Activated CD8-positive, alpha-beta memory T cell treated with anti-CD3 and anti-CD28 coated beads, Interleukin-2, amount 50 U/mL, for 24 hours (primary cell): ENCODE measurements around the gene FECH.

ENCODE experiments used
- DNase-seq: peaks from one replicate; pipeline ENCODE4 v3.0.0-alpha.2; 2020; ENCODE audit errors: extremely low read depth

The FECH gene

GRCh38 chr18:57581301-57581934, 5.1 kb downstream of the FECH start:
- DNase-seq: no peak

DNA sequence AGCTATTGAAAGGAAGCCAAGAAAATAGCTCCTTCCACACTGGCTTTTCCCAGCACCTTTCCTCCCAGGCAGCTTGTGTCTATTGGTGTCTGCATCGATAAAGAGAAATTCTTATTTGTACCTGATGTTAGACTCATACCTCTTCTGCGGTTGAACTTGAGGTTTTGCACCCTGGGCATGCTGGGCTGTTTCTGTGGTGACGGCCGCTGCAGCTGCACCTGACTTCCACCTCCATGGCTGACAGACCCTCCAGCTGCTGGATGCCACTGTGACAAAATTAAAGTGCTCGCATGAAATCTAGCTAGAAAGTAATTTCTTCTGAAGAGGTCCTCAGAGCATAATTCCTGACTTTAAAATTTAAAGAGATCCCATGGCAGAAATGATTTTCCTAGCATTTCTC, 6.6 kb downstream of the FECH start:
- DNase-seq: no peak

GRCh38 chr18:57576316-57576715, 10.2 kb downstream of the FECH start:
- DNase-seq: no peak

DNA sequence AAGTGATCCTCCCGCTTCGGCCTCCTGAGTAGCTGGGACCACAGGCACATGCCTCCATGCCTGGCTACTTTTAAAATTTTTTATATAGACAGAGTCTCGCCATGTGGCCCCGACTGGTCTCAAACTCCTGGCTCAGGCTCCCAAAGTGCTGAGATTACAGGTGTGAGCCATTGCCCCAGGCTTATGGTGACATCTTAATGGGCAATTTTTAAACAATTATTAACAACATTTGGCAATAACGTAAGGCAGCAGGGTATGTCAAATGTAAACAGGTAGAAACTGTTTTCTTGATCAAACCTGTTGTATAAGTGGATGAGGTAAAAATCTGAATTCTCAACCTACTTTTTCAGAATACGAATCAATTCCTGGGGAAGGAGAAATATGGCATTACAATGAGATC, 11.0 kb downstream of the FECH start:
- no peak for DNase-seq

- no peak for DNase-seq
These were observed 11.6 kb downstream of the FECH start for GRCh38 chr18:57574866-57575265.

DNA sequence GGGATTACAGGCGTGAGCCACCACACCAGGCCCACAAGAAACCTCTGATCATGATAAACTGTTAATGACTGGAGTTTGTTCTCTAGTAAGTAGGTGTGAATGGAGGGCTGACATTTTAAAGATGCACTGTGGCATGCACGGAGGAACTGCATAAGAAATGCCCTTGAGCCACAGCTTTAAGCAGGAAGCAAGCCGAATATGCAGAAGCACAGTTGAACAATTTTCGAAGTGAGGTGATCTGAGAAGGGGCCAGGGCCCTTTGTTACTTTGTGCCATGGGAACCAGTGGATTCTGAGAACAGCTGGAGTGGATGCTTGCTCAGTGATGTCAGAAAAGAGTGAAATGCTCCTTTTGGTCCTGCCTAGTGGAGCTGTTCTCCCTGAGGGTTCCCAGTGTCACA, 16.3 kb downstream of the FECH start:
- no peak for DNase-seq

DNA sequence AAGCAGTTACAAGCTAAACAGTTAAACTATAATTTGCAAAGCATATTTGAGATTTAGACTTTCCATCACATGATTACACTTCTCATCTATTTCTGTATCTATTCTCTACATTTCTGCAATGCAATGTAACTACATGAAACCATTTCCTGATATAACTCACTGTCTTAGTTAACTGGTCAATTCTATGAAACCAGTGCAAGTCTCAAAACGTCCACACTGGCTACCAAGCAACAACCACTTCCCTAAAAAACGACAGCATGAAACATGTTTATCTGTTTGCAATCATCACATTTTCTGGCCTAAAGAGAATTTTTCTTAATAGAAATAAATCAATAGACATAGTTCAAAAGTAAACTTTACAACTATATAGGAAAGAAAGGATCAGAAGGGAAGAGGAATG, 17.4 kb downstream of the FECH start:
- no peak for DNase-seq

- DNase-seq: no peak
These were observed 24.6 kb downstream of the FECH start for GRCh38 chr18:57561728-57562423.

DNA sequence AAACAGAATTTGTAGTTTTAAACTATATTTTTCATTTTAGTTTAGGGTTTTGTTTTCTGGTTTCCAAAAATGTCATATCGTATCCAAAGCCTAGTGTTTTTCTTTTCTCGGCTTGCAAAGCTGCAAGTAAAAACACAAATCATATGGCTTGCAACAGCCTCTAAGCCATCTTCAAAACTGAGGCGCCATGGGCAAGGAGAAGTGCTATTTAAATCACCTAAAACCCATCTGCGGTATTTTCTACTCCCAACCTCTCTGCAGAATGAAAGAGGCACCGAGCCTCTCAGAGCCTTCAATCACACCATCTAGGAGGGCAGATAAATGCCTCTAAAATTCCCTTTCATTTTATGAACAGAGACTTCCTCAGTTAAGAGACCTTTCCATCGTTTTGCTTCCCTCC, 25.2 kb downstream of the FECH start:
- DNase-seq: no peak

GRCh38 chr18:57559314-57559713, 27.2 kb downstream of the FECH start:
- no peak for DNase-seq

GRCh38 chr18:57555134-57555533, 31.4 kb downstream of the FECH start:
- no peak for DNase-seq

DNA sequence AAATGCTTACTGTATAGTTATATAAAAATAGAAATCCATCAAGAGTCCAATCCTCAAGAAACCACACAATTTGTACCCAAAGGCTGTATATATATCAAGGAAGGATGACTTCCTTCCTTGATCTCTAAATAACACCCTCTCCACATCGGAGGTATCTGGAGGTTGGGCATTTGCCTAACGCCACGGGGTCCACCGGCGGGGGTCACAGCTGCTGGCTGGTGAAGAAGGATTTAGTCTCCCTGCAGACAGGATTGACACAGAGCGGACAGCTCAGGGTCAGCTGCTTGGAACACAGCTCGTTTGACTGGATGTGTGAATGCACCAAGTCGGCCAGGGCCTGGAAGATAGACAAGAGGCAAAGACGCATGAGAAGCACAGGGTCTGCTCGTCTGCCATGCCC, 36.0 kb downstream of the FECH start:
- DNase-seq: no peak

DNA sequence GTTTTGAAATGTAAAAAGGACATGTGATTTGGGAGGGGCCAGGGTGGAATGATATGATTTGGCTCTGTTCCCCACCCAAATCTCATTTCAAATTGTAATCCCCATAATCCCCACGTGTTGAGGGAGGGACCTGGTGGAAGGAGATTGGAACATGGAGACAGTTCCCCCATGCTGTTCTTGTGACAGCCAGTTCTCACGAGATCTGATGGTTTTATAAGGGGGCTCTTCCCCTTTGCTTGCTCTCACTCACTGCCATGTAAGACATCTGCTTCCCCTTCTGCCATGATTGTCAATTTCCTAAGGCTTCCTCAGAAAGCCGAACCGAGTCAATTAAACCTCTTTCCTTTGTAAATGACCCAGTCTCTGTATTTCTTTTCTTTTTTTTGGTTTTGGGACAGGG, 39.2 kb downstream of the FECH start:
- DNase-seq: no peak

DNA sequence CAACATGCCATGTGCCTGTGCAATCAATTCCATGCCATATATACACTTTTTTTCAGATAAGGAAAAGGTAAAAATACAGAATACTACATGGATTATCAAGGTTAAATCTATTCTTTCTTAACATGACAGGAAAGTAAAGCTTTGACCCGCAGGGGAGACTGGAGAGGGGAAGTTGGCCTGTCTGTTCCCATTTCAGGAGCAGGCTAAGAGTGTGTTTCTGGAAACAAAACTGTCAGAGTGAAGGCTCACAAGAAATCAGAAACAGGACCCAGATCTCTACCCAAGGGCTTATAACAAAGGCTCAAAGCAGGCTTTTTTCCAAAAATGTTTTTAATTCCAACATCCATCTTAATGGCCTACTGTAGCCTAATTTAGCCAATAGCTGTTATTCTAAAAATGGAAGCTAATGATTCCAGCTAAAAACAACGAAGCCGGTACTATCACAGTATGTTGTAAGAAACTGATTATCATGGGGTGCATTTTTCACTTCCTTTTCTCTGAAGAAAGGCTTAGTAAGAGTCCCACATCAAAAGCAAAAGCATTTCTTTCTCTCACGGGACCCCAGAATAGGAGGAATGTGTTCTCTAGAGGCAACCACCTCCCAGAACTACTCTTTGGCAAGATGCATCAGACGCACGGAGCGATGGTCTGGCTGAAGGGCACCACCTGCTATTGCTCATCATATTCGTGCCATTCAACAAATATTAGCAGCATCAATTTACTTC, 41.4 kb downstream of the FECH start:
- no peak for DNase-seq

- DNase-seq: no peak
These were observed 42.9 kb downstream of the FECH start for GRCh38 chr18:57543560-57543959.

DNA sequence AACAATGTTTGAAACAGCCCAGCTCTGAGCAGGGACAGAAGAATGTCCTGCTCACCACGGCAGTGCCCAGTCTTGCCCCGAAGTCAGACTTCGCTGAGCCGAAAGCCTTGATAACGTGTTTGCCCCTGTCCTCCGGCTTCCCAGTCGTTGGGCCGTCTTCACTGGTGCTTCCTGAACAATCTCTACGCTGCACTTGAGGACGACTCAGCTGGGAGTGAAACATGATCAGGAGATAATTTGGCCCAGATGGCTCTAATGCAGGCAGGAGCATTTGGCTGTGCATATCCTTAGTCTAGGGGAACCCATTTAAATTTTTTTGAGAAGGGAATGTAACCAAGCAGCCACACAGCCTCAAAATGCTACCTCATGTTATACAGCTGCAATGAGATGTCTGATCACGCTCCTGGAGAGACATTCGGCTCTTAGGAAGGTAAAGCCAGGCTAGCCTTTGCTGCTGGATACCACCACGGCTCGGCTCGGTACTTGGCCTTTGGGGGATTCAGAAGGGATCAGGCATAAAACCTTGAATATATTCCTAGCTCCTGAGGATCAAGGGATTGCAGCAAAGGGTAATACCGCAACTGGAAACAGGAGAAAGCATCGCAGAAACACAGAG, 43.6 kb downstream of the FECH start:
- DNase-seq: no peak

GRCh38 chr18:57542126-57542525, 44.4 kb downstream of the FECH start:
- no peak for DNase-seq

GRCh38 chr18:57539702-57540101, 46.8 kb downstream of the FECH start:
- no peak for DNase-seq

GRCh38 chr18:57538614-57539013, 47.9 kb downstream of the FECH start:
- no peak for DNase-seq

DNA sequence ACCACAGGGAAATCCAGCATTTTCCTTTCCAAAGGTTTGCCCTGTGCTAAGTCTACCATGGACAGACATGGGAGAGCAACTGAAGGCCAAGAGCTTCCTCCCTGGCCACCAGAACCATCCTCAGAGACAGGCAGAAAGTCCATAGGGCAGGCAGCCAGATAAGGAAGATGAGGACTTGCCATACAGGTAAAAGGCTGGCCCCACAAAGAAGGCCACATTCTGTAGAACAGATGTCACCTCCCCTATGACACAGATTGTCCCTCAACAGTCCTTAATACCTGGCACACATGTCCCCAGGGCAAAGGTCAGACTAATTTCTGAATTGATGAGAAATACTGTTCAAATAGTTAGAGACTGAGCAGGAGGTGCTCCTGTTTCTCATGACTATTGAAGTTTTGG, 52.0 kb downstream of the FECH start:
- no peak for DNase-seq

GRCh38 chr18:57533868-57534510, 52.5 kb downstream of the FECH start:
- DNase-seq: no peak
